Keratinocyte (primary cell): ENCODE results near the gene MAP3K5. TPM values are rescaled to one million over a fixed set of nuclear protein-coding genes. Genes with fewer than 3 reads are reported as not detected.

Experiments
- DNase-seq: peaks from one replicate; pipeline ENCODE4 v3.0.0-alpha.2; 2011; ENCODE audit warnings: low read depth, missing footprints, low spot score
- FAIRE-seq: peaks from 2 replicates; lab custom pipeline; 2011; peaks lifted over from hg19 to GRCh38; lab: Jason Lieb, UNC
- H2AFZ ChIP-seq: 2 replicates; pipeline ENCODE4 v1.6.0; 2012; ENCODE audit warnings: low read length, control low read depth, inconsistent platforms; ENCODE audit not compliant: control insufficient read depth
- H3K27ac ChIP-seq: 2 replicates; pipeline ENCODE4 v1.5.1; 2011; ENCODE audit warnings: low read length; ENCODE audit not compliant: control insufficient read depth, insufficient read depth
- H3K27me3 ChIP-seq: 3 replicates; pipeline ENCODE4 v1.6.0; 2011; ENCODE audit warnings: low read length; ENCODE audit not compliant: control insufficient read depth, insufficient read depth; ENCODE audit errors: extremely low read depth
- H3K36me3 ChIP-seq, 2 experiments: 2 replicates in 1 of 2; 3 replicates in 1 of 2; pipeline ENCODE4 v1.5.1; 2011; ENCODE audit warnings: low read length in 2 of 2, mild to moderate bottlenecking in 1 of 2; ENCODE audit not compliant: control insufficient read depth in 2 of 2, insufficient read depth in 2 of 2; ENCODE audit errors: extremely low read depth in 1 of 2
- H3K4me1 ChIP-seq: 3 replicates; pipeline ENCODE4 v1.5.1; 2011; ENCODE audit warnings: low read length; ENCODE audit not compliant: control insufficient read depth, insufficient read depth; ENCODE audit errors: extremely low read depth
- H3K4me2 ChIP-seq: 3 replicates; pipeline ENCODE4 v1.6.0; 2011; ENCODE audit warnings: low read depth, low read length; ENCODE audit not compliant: control insufficient read depth, insufficient read depth; ENCODE audit errors: extremely low read depth
- H3K4me3 ChIP-seq, 3 experiments: fragments of 200-600 bp in 1 of 3; sonication (generic) in 1 of 3; 2 replicates in 2 of 3; 3 replicates in 1 of 3; pipeline ENCODE4 v1.5.1; 2011 to 2016; ENCODE audit warnings: low read length in 3 of 3, mild to moderate bottlenecking in 3 of 3, control low read depth in 2 of 3, inconsistent platforms in 1 of 3, low read depth in 1 of 3, mixed read lengths in 1 of 3, mixed run types in 1 of 3, moderate library complexity in 1 of 3; ENCODE audit not compliant: control insufficient read depth in 2 of 3, insufficient read depth in 2 of 3; ENCODE audit errors: extremely low read depth in 1 of 3
- H3K79me2 ChIP-seq: 2 replicates; pipeline ENCODE4 v1.6.0; 2012; ENCODE audit warnings: low read length; ENCODE audit not compliant: control insufficient read depth, insufficient read depth
- H3K9ac ChIP-seq: 3 replicates; pipeline ENCODE4 v1.6.0; 2011; ENCODE audit warnings: low read length; ENCODE audit not compliant: control insufficient read depth, insufficient read depth; ENCODE audit errors: extremely low read depth
- H3K9me1 ChIP-seq: 3 replicates; pipeline ENCODE4 v1.6.0; 2011; ENCODE audit warnings: low read length; ENCODE audit not compliant: control insufficient read depth, insufficient read depth; ENCODE audit errors: extremely low read depth
- H3K9me3 ChIP-seq: 2 replicates; pipeline ENCODE4 v1.5.1; 2012; ENCODE audit warnings: low read depth, low read length; ENCODE audit not compliant: control insufficient read depth
- H4K20me1 ChIP-seq: 3 replicates; pipeline ENCODE4 v1.6.0; 2011; ENCODE audit warnings: low read length; ENCODE audit not compliant: control insufficient read depth, insufficient read depth; ENCODE audit errors: extremely low read depth
- EZH2 ChIP-seq: IDR thresholded peaks from one replicate; pipeline ENCODE4 v1.6.1; 2012; ENCODE audit warnings: inconsistent platforms, mild to moderate bottlenecking, low read length, moderate library complexity
- dilution Hi-C: fragments of 300-500 bp; cut with MboI; formaldehyde crosslinking; loops from one replicate; pipeline ENCODE4 v1.7.0; 2020; ENCODE audit warnings: low sequenced_read_pairs; ENCODE audit not compliant: extremely low pct_ligation_motif_present
- polyA plus RNA-seq, 5 experiments: library from polyadenylated mRNA; depleted of rRNA in 3 of 5; stranded (reverse) in 3 of 5; stranded (forward) in 1 of 5; unstranded in 1 of 5; fragments of >200 nt; gene quantifications; 1 replicate in 1 of 5; 2 replicates in 3 of 5; 3 replicates in 1 of 5; pipeline versions ENCODE4 v1.2.1 to v1.2.3, GENCODE V29; 2011 to 2012; ENCODE audit warnings: missing spikeins in 2 of 5, low read depth in 1 of 5, low replicate concordance in 1 of 5
- TF ChIP-seq, protein P1 (sequence below), 3 experiments: IDR thresholded peaks in 1 of 3; conservative IDR thresholded peaks in 1 of 3; optimal IDR thresholded peaks in 1 of 3; 2 replicates in 2 of 3; 3 replicates in 1 of 3; pipeline versions ENCODE3 to v1.5.1; 2011; ENCODE audit warnings: low read length in 3 of 3, mild to moderate bottlenecking in 3 of 3, moderate library complexity in 2 of 3, control low read depth in 1 of 3, inconsistent platforms in 1 of 3; ENCODE audit not compliant: insufficient read depth in 2 of 3; ENCODE audit errors: extremely low read depth in 1 of 3

The MAP3K5 gene
- polyA plus RNA-seq, 1 donor (not counting 4 experiments of a cell fraction or from before 2014, with no cell fraction given) = 3.4 TPM

DNA sequence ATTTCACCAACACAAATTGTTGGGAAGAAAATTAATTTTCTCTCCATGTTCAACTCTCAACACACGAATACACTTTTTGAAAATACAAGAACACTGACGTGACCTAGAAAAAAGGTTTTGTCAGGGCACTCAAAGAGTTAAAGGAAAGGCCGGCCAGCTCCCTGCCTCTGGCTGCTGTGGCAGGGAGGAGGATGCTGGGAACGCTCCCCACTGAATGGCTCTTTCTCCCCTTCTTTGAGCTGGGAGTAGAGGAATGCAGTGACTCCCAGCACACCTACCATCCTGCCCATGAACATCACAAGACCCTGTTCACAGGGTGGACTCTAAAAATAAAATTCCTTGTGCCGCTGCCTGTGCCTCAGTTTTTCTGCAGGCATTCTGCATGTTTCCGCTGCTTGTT is 47.0 kb downstream of the MAP3K5 start:
- Histone ChIP-seq H3K79me2 (no peaks in the 10 kb centered on the region), H4K20me1 (no peaks in the 10 kb centered on the region), H3K9me3 (no peaks in the 10 kb centered on the region), H3K27ac (no peak overlapping the region), H3K27me3 (no peaks in the 10 kb centered on the region), H3K36me3 (no peaks in the 10 kb centered on the region), H2AFZ (no peak overlapping the region), H3K4me2 (no peak overlapping the region), H3K4me1 (no peaks in the 10 kb centered on the region), H3K4me3 (no peak overlapping the region), H3K9ac (no peak overlapping the region), H3K9me1 (no peaks in the 10 kb centered on the region)
- TF ChIP-seq EZH2 = no peak
- TF ChIP-seq, protein P1, sequence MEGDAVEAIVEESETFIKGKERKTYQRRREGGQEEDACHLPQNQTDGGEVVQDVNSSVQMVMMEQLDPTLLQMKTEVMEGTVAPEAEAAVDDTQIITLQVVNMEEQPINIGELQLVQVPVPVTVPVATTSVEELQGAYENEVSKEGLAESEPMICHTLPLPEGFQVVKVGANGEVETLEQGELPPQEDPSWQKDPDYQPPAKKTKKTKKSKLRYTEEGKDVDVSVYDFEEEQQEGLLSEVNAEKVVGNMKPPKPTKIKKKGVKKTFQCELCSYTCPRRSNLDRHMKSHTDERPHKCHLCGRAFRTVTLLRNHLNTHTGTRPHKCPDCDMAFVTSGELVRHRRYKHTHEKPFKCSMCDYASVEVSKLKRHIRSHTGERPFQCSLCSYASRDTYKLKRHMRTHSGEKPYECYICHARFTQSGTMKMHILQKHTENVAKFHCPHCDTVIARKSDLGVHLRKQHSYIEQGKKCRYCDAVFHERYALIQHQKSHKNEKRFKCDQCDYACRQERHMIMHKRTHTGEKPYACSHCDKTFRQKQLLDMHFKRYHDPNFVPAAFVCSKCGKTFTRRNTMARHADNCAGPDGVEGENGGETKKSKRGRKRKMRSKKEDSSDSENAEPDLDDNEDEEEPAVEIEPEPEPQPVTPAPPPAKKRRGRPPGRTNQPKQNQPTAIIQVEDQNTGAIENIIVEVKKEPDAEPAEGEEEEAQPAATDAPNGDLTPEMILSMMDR (optimal IDR thresholded peaks at IDR 0.05 in 1 of 3, IDR thresholded peaks at IDR 0.05 in 1 of 3, conservative IDR thresholded peaks at IDR 0.05 in 1 of 3; ENCODE audit: extremely low read depth in 1 of 3, insufficient read depth in 2 of 3, low read length in 3 of 3) = no peak
- FAIRE-seq (no peak), DNase-seq (no peak)
- dilution Hi-C loops = no loop called here

DNA sequence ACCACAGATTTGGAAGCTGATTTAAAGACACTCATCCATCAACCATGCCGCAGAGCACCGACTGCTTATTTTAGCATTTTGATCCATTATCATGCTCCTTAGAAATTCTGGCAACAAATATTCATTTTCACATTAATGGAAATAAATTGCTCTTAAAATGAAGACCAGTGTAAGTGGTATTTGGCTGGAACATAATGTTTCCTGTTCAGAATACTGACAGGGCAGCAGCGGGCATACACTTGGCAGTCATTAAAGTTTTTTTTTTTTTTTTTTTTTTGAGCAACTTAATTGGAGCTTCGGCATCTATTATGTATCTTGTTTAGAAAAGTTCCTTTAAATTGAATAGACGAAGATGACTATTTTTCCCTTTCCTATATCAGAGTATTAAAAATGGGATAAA is 47.4 kb downstream of the MAP3K5 start:
- dilution Hi-C loops = no loop called here
- Histone ChIP-seq H3K9ac (no peak overlapping the region), H4K20me1 (no peaks in the 10 kb centered on the region), H3K27me3 (no peaks in the 10 kb centered on the region), H3K9me3 (no peaks in the 10 kb centered on the region), H3K9me1 (no peaks in the 10 kb centered on the region), H2AFZ (no peak overlapping the region), H3K79me2 (no peaks in the 10 kb centered on the region), H3K4me1 (no peaks in the 10 kb centered on the region), H3K27ac (no peak overlapping the region), H3K4me2 (no peak overlapping the region), H3K4me3 (no peak overlapping the region), H3K36me3 (no peaks in the 10 kb centered on the region)
- FAIRE-seq = no peak
- TF ChIP-seq, protein P1 (optimal IDR thresholded peaks at IDR 0.05 in 1 of 3, IDR thresholded peaks at IDR 0.05 in 1 of 3, conservative IDR thresholded peaks at IDR 0.05 in 1 of 3; ENCODE audit: extremely low read depth in 1 of 3, insufficient read depth in 2 of 3, low read length in 3 of 3) = no peak
- TF ChIP-seq EZH2 = no peak
- no peak for DNase-seq
